SU-DHL-6 (cell line): ENCODE results near the gene DPP10.

Experiments
- H2AFZ ChIP-seq: fragments of 200-600 bp; sonication (generic); 2 replicates; pipeline ENCODE4 v1.6.1; 2014; ENCODE audit warnings: low read depth, mild to moderate bottlenecking, moderate library complexity, mixed read lengths, antibody characterized with exemption, low read length; ENCODE audit not compliant: severe bottlenecking
- H3F3A ChIP-seq: fragments of 200-600 bp; shearing (Covaris generic); 2 replicates; pipeline ENCODE4 v1.6.0; 2016; ENCODE audit warnings: antibody characterized with exemption, mild to moderate bottlenecking; ENCODE audit not compliant: insufficient read depth
- H3K27ac ChIP-seq: fragments of 200-600 bp; sonication (generic); 2 replicates; pipeline ENCODE4 v1.5.1; 2016; ENCODE audit warnings: low read depth, mild to moderate bottlenecking, low read length, moderate library complexity, mixed read lengths
- H3K27me3 ChIP-seq: fragments of 200-600 bp; sonication (generic), shearing (Covaris generic); 2 replicates; pipeline ENCODE4 v1.6.0; 2014; ENCODE audit warnings: mild to moderate bottlenecking, low read length
- H3K36me3 ChIP-seq: fragments of 200-600 bp; sonication (generic); 2 replicates; pipeline ENCODE4 v1.6.1; 2014; ENCODE audit warnings: mild to moderate bottlenecking, low read length, mixed read lengths
- H3K4me2 ChIP-seq: fragments of 300-600, 200-600 bp; shearing (Covaris generic), sonication (generic); 2 replicates; pipeline ENCODE4 v1.6.0; 2014; ENCODE audit warnings: low read length, low read depth, mild to moderate bottlenecking; ENCODE audit not compliant: poor library complexity, severe bottlenecking
- H3K4me3 ChIP-seq: fragments of 200-600 bp; sonication (generic); 2 replicates; pipeline ENCODE4 v1.5.1; 2014; ENCODE audit warnings: antibody characterized with exemption, low read length, mild to moderate bottlenecking, mixed read lengths; ENCODE audit not compliant: insufficient read depth, poor library complexity, severe bottlenecking
- H3K79me2 ChIP-seq: fragments of 200-600 bp; sonication (generic); 2 replicates; pipeline ENCODE4 v1.6.1; 2014; ENCODE audit warnings: mild to moderate bottlenecking, low read length, moderate library complexity; ENCODE audit not compliant: insufficient read depth
- H3K9ac ChIP-seq: fragments of 200-600 bp; sonication (generic); 2 replicates; pipeline ENCODE4 v1.7.0; 2014; ENCODE audit warnings: mild to moderate bottlenecking, low read length
- H3K9me2 ChIP-seq: fragments of 200-600 bp; sonication (generic); replicated peaks from 2 replicates; pipeline ENCODE4 v1.6.1; 2014; ENCODE audit warnings: low read length; ENCODE audit not compliant: insufficient read depth
- H3K9me3 ChIP-seq: fragments of 200-600 bp; sonication (generic); 2 replicates; pipeline ENCODE4 v1.6.1; 2014; ENCODE audit warnings: low read length, mixed read lengths; ENCODE audit not compliant: insufficient read depth
- H4K20me1 ChIP-seq: fragments of 200-600 bp; sonication (generic); 2 replicates; pipeline ENCODE4 v1.6.1; 2014; ENCODE audit warnings: low read depth, mild to moderate bottlenecking, antibody characterized with exemption, low read length, moderate library complexity, mixed read lengths
- EZH2phosphoT487 ChIP-seq: fragments of 200-600 bp; sonication (generic), shearing (Covaris generic); conservative IDR thresholded peaks from 2 replicates; pipeline ENCODE4 v1.6.1; 2018; ENCODE audit warnings: mild to moderate bottlenecking, antibody characterized with exemption, low read length, moderate library complexity, mixed read lengths
- TF ChIP-seq, protein P1 (sequence below): fragments of 200-600 bp; sonication (generic); IDR thresholded peaks from one replicate; pipeline ENCODE4 v1.5.1; 2017; ENCODE audit warnings: antibody characterized with exemption, mild to moderate bottlenecking, low read length, moderate library complexity; ENCODE audit not compliant: insufficient read depth, poor library complexity, severe bottlenecking

The DPP10 gene

DNA sequence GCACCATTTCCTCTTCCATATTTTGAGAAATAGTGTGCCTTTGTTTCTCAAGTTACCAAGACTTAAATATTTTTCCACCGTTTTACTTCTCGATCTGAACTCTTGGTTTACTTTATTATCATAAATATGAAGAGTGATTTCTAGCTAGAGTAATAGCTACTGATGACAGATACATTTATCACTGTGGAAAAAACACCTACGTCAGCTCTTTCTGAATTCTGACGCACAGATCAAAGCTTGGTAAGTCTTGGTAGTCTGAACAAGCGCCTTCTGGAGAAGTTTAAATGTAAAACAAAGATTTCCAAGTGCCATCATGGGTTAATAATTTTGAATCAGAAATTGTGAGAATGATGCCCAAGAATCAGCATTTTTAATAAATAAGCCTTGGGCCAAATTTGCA, 367.7 kb downstream of the DPP10 start:
- no peak overlapping the region for H3K4me2 ChIP-seq
- H3K27ac ChIP-seq: no peak overlapping the region
- no peaks in the 10 kb centered on the region for H3K36me3 ChIP-seq
- H3K4me3 ChIP-seq: no peak overlapping the region
- H3K9ac ChIP-seq: no peak overlapping the region
- H3F3A ChIP-seq: no peaks in the 10 kb centered on the region
- no peaks in the 10 kb centered on the region for H3K79me2 ChIP-seq
- H3K27me3 ChIP-seq: no peaks in the 10 kb centered on the region
- no peak for TF ChIP-seq EZH2phosphoT487
- no peaks in the 10 kb centered on the region for H4K20me1 ChIP-seq
- no peak overlapping the region for H2AFZ ChIP-seq
- H3K9me3 ChIP-seq: no peaks in the 10 kb centered on the region
- H3K9me2 ChIP-seq: no peaks in the 10 kb centered on the region

- Histone ChIP-seq H3K9ac (no peak overlapping the region), H3K4me3 (no peak overlapping the region), H3K9me2 (no peaks in the 10 kb centered on the region), H3K36me3 (no peaks in the 10 kb centered on the region), H3K9me3 (no peaks in the 10 kb centered on the region), H3F3A (no peaks in the 10 kb centered on the region), H4K20me1 (no peaks in the 10 kb centered on the region), H3K27me3 (no peaks in the 10 kb centered on the region), H2AFZ (no peak overlapping the region), H3K4me2 (no peak overlapping the region), H3K79me2 (no peaks in the 10 kb centered on the region), H3K27ac (no peak overlapping the region)
- TF ChIP-seq, protein P1, sequence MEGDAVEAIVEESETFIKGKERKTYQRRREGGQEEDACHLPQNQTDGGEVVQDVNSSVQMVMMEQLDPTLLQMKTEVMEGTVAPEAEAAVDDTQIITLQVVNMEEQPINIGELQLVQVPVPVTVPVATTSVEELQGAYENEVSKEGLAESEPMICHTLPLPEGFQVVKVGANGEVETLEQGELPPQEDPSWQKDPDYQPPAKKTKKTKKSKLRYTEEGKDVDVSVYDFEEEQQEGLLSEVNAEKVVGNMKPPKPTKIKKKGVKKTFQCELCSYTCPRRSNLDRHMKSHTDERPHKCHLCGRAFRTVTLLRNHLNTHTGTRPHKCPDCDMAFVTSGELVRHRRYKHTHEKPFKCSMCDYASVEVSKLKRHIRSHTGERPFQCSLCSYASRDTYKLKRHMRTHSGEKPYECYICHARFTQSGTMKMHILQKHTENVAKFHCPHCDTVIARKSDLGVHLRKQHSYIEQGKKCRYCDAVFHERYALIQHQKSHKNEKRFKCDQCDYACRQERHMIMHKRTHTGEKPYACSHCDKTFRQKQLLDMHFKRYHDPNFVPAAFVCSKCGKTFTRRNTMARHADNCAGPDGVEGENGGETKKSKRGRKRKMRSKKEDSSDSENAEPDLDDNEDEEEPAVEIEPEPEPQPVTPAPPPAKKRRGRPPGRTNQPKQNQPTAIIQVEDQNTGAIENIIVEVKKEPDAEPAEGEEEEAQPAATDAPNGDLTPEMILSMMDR: no peak
- TF ChIP-seq EZH2phosphoT487: no peak
Measured at GRCh38 chr2:114812261-114812660, 369.8 kb downstream of the DPP10 start.

DNA sequence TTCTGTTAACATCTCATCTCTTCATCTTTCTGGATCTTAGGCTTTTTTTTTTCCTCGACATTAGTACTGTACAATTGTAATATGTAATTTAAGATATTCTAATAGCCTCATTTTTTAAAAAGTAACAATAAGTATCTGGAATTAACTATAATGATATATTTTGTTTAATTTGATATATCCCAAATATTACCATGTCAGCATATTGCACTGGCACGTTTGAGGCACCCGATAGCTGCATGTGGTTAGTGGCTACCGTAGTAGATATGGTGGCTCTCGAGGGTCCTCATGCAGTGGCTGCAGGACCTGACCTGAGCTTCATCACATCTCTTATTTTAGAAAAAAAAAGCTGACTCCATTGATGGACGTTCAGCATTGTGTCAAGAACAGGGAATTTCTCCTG, 371.9 kb downstream of the DPP10 start:
- Histone ChIP-seq H3K4me3 (no peak overlapping the region), H3K79me2 (no peaks in the 10 kb centered on the region), H3K9me3 (no peaks in the 10 kb centered on the region), H3K9ac (no peak overlapping the region), H3K27me3 (no peaks in the 10 kb centered on the region), H3K4me2 (no peak overlapping the region), H3K27ac (no peak overlapping the region), H3K36me3 (no peaks in the 10 kb centered on the region), H3F3A (no peaks in the 10 kb centered on the region), H2AFZ (no peak overlapping the region), H4K20me1 (no peaks in the 10 kb centered on the region), H3K9me2 (no peaks in the 10 kb centered on the region)
- TF ChIP-seq, protein P1: no peak
- TF ChIP-seq EZH2phosphoT487: no peak

GRCh38 chr2:114821055-114821454, 378.6 kb downstream of the DPP10 start:
- no peaks in the 10 kb centered on the region for H3K27me3 ChIP-seq
- no peaks in the 10 kb centered on the region for H4K20me1 ChIP-seq
- TF ChIP-seq, protein P1: no peak
- TF ChIP-seq EZH2phosphoT487: no peak

More at GRCh38 chr2:114821055-114821454, 378.6 kb downstream of the DPP10 start:
- no peaks in the 10 kb centered on the region for H3K79me2 ChIP-seq
- no peaks in the 10 kb centered on the region for H3K9me3 ChIP-seq
- H3K36me3 ChIP-seq: no peaks in the 10 kb centered on the region
- H3F3A ChIP-seq: no peaks in the 10 kb centered on the region
- H2AFZ ChIP-seq: no peak overlapping the region
- H3K9me2 ChIP-seq: no peaks in the 10 kb centered on the region
- no peak overlapping the region for H3K27ac ChIP-seq
- no peak overlapping the region for H3K4me2 ChIP-seq
- no peak overlapping the region for H3K9ac ChIP-seq
- H3K4me3 ChIP-seq: no peak overlapping the region
